GM20431 (cell line): Measurements from ENCODE around the gene GPR173.

ENCODE experiments used
- in situ Hi-C: fragments of 300-500 bp; cut with MseI, MboI; formaldehyde crosslinking; loops from one replicate; pipeline ENCODE4 v1.15.0; 2020; ENCODE audit warnings: low sequenced_read_pairs; ENCODE audit not compliant: unreplicated experiment

The GPR173 gene

GRCh38 chrX:53088136-53088974 is 39.8 kb downstream of the GPR173 start:
- in situ Hi-C loops = no loop called here

GRCh38 chrX:53089224-53089842 is 40.7 kb downstream of the GPR173 start:
- in situ Hi-C loops = no loop called here

- in situ Hi-C loops = no loop called here
Measured at GRCh38 chrX:53089925-53090324, 41.3 kb downstream of the GPR173 start.

GRCh38 chrX:53091354-53091753 is 42.8 kb downstream of the GPR173 start:
- in situ Hi-C loops = no loop called here

GRCh38 chrX:53093177-53093655 is 44.6 kb downstream of the GPR173 start:
- in situ Hi-C loops = no loop called here

DNA sequence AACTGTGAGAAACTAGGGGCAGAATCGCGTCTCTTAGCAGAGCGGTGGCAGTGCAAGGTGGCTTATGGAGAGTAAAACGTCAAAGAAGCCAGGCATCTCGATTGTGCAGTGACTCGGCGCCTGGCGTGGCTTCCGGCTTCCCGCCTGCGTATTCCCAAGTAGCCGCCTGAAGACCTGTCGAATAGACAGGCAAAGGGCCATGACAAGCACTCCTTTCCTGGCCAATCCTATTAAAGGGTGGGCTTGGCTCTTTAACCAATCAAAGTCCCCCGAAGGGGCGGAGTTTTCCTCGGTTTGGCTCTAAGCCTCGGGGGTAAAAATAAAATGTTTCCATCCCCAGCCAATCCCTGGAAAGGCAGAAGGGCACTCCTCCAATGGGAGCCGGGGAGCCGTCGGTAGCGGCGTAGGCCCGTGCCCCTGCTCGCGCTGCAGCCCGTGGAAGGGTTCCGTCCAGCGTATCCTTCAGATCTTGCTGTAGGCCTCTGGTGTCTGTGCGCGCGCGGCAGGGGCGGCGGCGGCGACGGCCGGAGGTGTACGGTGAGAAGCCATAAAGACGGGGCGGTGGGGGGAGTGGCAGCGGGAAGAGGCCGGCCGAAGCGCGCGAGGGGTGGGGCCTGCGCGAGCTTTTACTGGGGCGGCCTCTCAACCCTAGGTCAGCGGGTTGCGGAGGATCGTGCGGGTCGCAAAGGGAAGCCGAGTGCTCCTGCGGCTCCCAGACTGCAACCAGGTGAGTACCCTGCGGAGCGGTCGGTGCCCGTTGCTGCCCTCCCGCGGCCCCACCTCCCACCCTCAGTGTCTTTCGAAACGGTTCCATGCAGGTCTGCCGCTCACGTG is 45.4 kb downstream of the GPR173 start, which contains the start of gene KANTR:
TSS of gene KANTR (plus strand) at position 395 of the 834 bp plus-strand sequence. CDS start 30,131 bp downstream, outside the sequence.
- in situ Hi-C loops = no loop called here

GRCh38 chrX:53094582-53094905 is 46.0 kb downstream of the GPR173 start:
- in situ Hi-C loops = no loop called here

GRCh38 chrX:53095796-53096195 is 47.2 kb downstream of the GPR173 start:
- in situ Hi-C loops = no loop called here

GRCh38 chrX:53114864-53115549 is 66.4 kb downstream of the GPR173 start:
- in situ Hi-C loops = no loop called here

- in situ Hi-C loops = no loop called here
Measured at GRCh38 chrX:53115550-53115874, 66.9 kb downstream of the GPR173 start.

- in situ Hi-C loops = no loop called here
Measured at GRCh38 chrX:53116101-53116500, 67.5 kb downstream of the GPR173 start.

GRCh38 chrX:53122013-53122412 is 73.4 kb downstream of the GPR173 start:
- in situ Hi-C loops = no loop called here

DNA sequence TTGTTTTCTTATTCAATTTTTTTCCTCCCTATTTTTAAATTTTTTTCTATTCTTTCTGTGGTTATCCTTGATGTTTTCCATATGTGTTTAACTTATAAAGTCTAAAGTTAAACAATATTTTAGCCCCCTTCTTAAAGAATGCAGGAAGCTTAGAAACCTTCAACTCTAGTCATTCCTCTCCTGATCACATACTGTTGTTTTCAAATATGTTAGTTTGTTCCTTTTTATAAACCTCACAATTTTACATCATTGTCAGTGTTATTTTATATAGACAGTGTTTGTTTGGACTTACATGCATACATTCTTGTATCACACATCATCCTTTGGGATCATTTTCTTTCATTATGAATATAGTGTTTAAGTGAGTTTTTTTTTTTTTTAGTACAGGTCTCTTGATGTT is 76.9 kb downstream of the GPR173 start:
- in situ Hi-C loops = no loop called here

- in situ Hi-C loops = no loop called here
Measured at GRCh38 chrX:53126377-53126776, 77.8 kb downstream of the GPR173 start.

- in situ Hi-C loops = no loop called here
Measured at GRCh38 chrX:53128097-53128749, 79.6 kb downstream of the GPR173 start.
